WTC11 (cell line): ENCODE data around the gene PTPN9. TPM values are rescaled to one million over a fixed set of nuclear protein-coding genes. Genes with fewer than 3 reads are reported as not detected.

ENCODE experiments used
- ATF1 ChIP-seq: sonication (generic); formaldehyde crosslinking; IDR thresholded peaks from 2 replicates; pipeline ENCODE4 v1.8.1; 2023; ENCODE audit warnings: mild to moderate bottlenecking, moderate library complexity, missing genetic modification reagents
- CREB1 ChIP-seq: sonication (generic); formaldehyde crosslinking; IDR thresholded peaks from 2 replicates; pipeline ENCODE4 v1.8.0; 2023; ENCODE audit warnings: mild to moderate bottlenecking, missing genetic modification reagents
- E2F1 ChIP-seq: sonication (generic); formaldehyde crosslinking; IDR thresholded peaks from 2 replicates; pipeline ENCODE4 v1.8.0; 2022; ENCODE audit warnings: mild to moderate bottlenecking, missing genetic modification reagents
- ELF4 ChIP-seq: sonication (generic); formaldehyde crosslinking; IDR thresholded peaks from 2 replicates; pipeline ENCODE4 v1.8.1; 2022; ENCODE audit warnings: low read depth, mild to moderate bottlenecking, moderate library complexity, missing genetic modification reagents
- ETV6 ChIP-seq: sonication (generic); formaldehyde crosslinking; IDR thresholded peaks from 2 replicates; pipeline ENCODE4 v1.8.1; 2022; ENCODE audit warnings: mild to moderate bottlenecking, missing genetic modification reagents
- FOXK1 ChIP-seq: sonication (generic); formaldehyde crosslinking; IDR thresholded peaks from 2 replicates; pipeline ENCODE4 v1.8.0; 2022; ENCODE audit warnings: mild to moderate bottlenecking, moderate library complexity, missing genetic modification reagents
- GTF2I ChIP-seq: fragments of 250-450 bp; sonication (Bioruptor Pico); conservative IDR thresholded peaks from 2 replicates; pipeline ENCODE4 v1.4.0; 2021; ENCODE audit warnings: mild to moderate bottlenecking
- HMGXB4 ChIP-seq: sonication (generic); formaldehyde crosslinking; IDR thresholded peaks from 2 replicates; pipeline ENCODE4 v1.8.1; 2023; ENCODE audit warnings: mild to moderate bottlenecking, moderate library complexity, missing genetic modification reagents
- JUN ChIP-seq: sonication (generic); formaldehyde crosslinking; IDR thresholded peaks from 2 replicates; pipeline ENCODE4 v1.8.0; 2023; ENCODE audit warnings: mild to moderate bottlenecking, missing genetic modification reagents
- MAX ChIP-seq: sonication (generic); formaldehyde crosslinking; IDR thresholded peaks from 2 replicates; pipeline ENCODE4 v1.8.0; 2022; ENCODE audit warnings: mild to moderate bottlenecking, missing genetic modification reagents
- MYBL2 ChIP-seq: sonication (generic); formaldehyde crosslinking; IDR thresholded peaks from 2 replicates; pipeline ENCODE4 v1.8.1; 2023; ENCODE audit warnings: mild to moderate bottlenecking, moderate library complexity, missing genetic modification reagents
- NFE2L1 ChIP-seq: sonication (generic); formaldehyde crosslinking; IDR thresholded peaks from 2 replicates; pipeline ENCODE4 v1.8.1; 2023; ENCODE audit warnings: missing genetic modification reagents
- NFYB ChIP-seq: sonication (generic); formaldehyde crosslinking; conservative IDR thresholded peaks from 2 replicates; pipeline ENCODE4 v1.8.0; 2022; ENCODE audit warnings: low read depth, missing genetic modification reagents
- OVOL2 ChIP-seq: fragments of 250-450 bp; sonication (Bioruptor Pico); IDR thresholded peaks from 2 replicates; pipeline ENCODE4 v1.9.0; 2021; ENCODE audit warnings: mild to moderate bottlenecking, borderline replicate concordance
- PRDM15 ChIP-seq: sonication (generic); formaldehyde crosslinking; IDR thresholded peaks from 2 replicates; pipeline ENCODE4 v1.8.0; 2022; ENCODE audit warnings: missing genetic modification reagents
- PREB ChIP-seq: sonication (generic); formaldehyde crosslinking; IDR thresholded peaks from 2 replicates; pipeline ENCODE4 v1.8.1; 2022; ENCODE audit warnings: mild to moderate bottlenecking, missing genetic modification reagents, moderate library complexity, borderline replicate concordance
- PRRX2 ChIP-seq: fragments of 250-450 bp; sonication (Bioruptor Pico); IDR thresholded peaks from 2 replicates; pipeline ENCODE4 v1.8.0; 2021; ENCODE audit warnings: mild to moderate bottlenecking
- SOX15 ChIP-seq: fragments of 250-450 bp; sonication (Bioruptor Pico); IDR thresholded peaks from 2 replicates; pipeline ENCODE4 v1.9.0; 2021; ENCODE audit warnings: mild to moderate bottlenecking
- SP1 ChIP-seq: sonication (generic); formaldehyde crosslinking; conservative IDR thresholded peaks from 2 replicates; pipeline ENCODE4 v1.8.1; 2022; ENCODE audit warnings: missing genetic modification reagents
- TEAD1 ChIP-seq: sonication (generic); formaldehyde crosslinking; IDR thresholded peaks from 2 replicates; pipeline ENCODE4 v1.8.0; 2022; ENCODE audit warnings: mild to moderate bottlenecking, missing genetic modification reagents
- ZMAT4 ChIP-seq: fragments of 250-450 bp; sonication (Bioruptor Pico); IDR thresholded peaks from 2 replicates; pipeline ENCODE4 v1.9.0; 2021; ENCODE audit warnings: mild to moderate bottlenecking
- ZNF219 ChIP-seq: sonication (generic); formaldehyde crosslinking; IDR thresholded peaks from 2 replicates; pipeline ENCODE4 v1.8.0; 2023; ENCODE audit warnings: missing genetic modification reagents, mild to moderate bottlenecking, borderline replicate concordance
- ZNF232 ChIP-seq: sonication (generic); formaldehyde crosslinking; IDR thresholded peaks from 2 replicates; pipeline ENCODE4 v1.8.0; 2022; ENCODE audit warnings: mild to moderate bottlenecking, missing genetic modification reagents
- total RNA-seq: library from RNA; stranded (reverse); gene quantifications from 3 replicates; pipeline ENCODE4 v1.2.3, GENCODE V29; 2021

Gene PTPN9
- total RNA-seq, 1 experiment from 2014 or later: 45.5 TPM

- 0 out of 2 replicates have a peak, but pooled peaks have one; percentile 16 for TF ChIP-seq ZNF219 (CRISPR knock-in tag)
- peak; percentile 53; the same call in 1 of the 2 replicates for TF ChIP-seq NFE2L1
- TF ChIP-seq GTF2I (CRISPR knock-in tag): no peak
- peak; percentile 40; the same call in 1 of the 2 replicates for TF ChIP-seq ETV6 (CRISPR knock-in tag)
- no peak for TF ChIP-seq OVOL2 (CRISPR knock-in tag)
- 0 out of 2 replicates have a peak, but pooled peaks have one; percentile 8 for TF ChIP-seq PRDM15
- TF ChIP-seq ZMAT4 (CRISPR knock-in tag): no peak
- TF ChIP-seq TEAD1 (CRISPR knock-in tag): peak; percentile 81; the same call in 1 of the 2 replicates
- TF ChIP-seq PREB: no peak
- peak; percentile 82; the same call in 1 of the 2 replicates for TF ChIP-seq MYBL2
- TF ChIP-seq ZNF232 (CRISPR knock-in tag): peak; percentile 79
- TF ChIP-seq SOX15 (CRISPR knock-in tag): no peak
- TF ChIP-seq SP1 (CRISPR knock-in tag): peak; percentile 93
- no peak for TF ChIP-seq ATF1 (CRISPR knock-in tag)
- TF ChIP-seq HMGXB4: 0 out of 2 replicates have a peak, but pooled peaks have one; percentile 37
- 0 out of 2 replicates have a peak, but pooled peaks have one; percentile 43 for TF ChIP-seq E2F1 (CRISPR knock-in tag)
- peak; percentile 79; the same call in 1 of the 2 replicates for TF ChIP-seq MAX
- TF ChIP-seq FOXK1: peak; percentile 80
- TF ChIP-seq NFYB (CRISPR knock-in tag): peak; percentile 86
- TF ChIP-seq CREB1 (CRISPR knock-in tag): peak; percentile 62; the same call in 1 of the 2 replicates
- 0 out of 2 replicates have a peak, but pooled peaks have one; percentile 24 for TF ChIP-seq JUN (CRISPR knock-in tag)
- no peak for TF ChIP-seq PRRX2 (CRISPR knock-in tag)
- no peak for TF ChIP-seq ELF4
- TF ChIP-seq, all 79 proteins: peak for 24
These were observed 125.2 kb downstream of the PTPN9 start (continued) for GRCh38 chr15:75453703-75454470.
